B cell (primary cell): ENCODE results near the gene TRPM2. TPM values are rescaled to one million over a fixed set of nuclear protein-coding genes. Genes with fewer than 3 reads are reported as not detected.

ENCODE experiments used
- ATAC-seq: fragments of 200-7000 bp; cut with Tn5 transposase; one replicate; pipeline ENCODE4 v1.10.0; 2021; ENCODE audit warnings: low read depth, mild to moderate bottlenecking, moderate number of reproducible peaks, moderate library complexity
- CTCF ChIA-PET: fragments of 350-600 bp; sonication (Branson Sonifier 250); formaldehyde crosslinking; loops from one replicate; lab custom pipeline; 2021; ENCODE audit warnings: antibody characterized with exemption, inconsistent platforms; lab: Charles Lee
- POLR2A ChIA-PET: fragments of 350-600 bp; sonication (Branson Sonifier 250); formaldehyde crosslinking; loops from one replicate; lab custom pipeline; 2021; ENCODE audit warnings: antibody characterized with exemption; lab: Charles Lee
- DNase-seq: peaks from one replicate; pipeline ENCODE4 v3.0.0; 2013
- H2AFZ ChIP-seq: 2 replicates; pipeline ENCODE4 v1.6.1; 2012; ENCODE audit warnings: mild to moderate bottlenecking, low read depth, low read length; ENCODE audit not compliant: insufficient read depth, poor library complexity, severe bottlenecking
- H3K27ac ChIP-seq, 2 donors: 1 replicate in 1 of 2; 2 replicates in 1 of 2; pipeline ENCODE4 v1.5.1; 2012 to 2013; ENCODE audit warnings: low read length in 2 of 2, mild to moderate bottlenecking in 2 of 2, moderate library complexity in 1 of 2
- H3K27me3 ChIP-seq, 4 experiments: fragments of 200-600 bp in 1 of 4; sonication (generic) in 1 of 4; replicated peaks in 1 of 4; 1 replicate in 2 of 4; 2 replicates in 2 of 4; pipeline versions ENCODE4 v1.6.1 to v1.7.0; 2013 to 2016; ENCODE audit warnings: low read length in 3 of 4, mild to moderate bottlenecking in 2 of 4, mixed read lengths in 1 of 4, moderate library complexity in 1 of 4; ENCODE audit not compliant: insufficient read depth in 4 of 4, control insufficient read depth in 3 of 4; ENCODE audit errors: control extremely low read depth in 1 of 4
- H3K36me3 ChIP-seq, 2 experiments: replicated peaks in 1 of 2; 1 replicate in 1 of 2; 2 replicates in 1 of 2; pipeline versions ENCODE4 v1.6.1 to v1.7.1; 2013; ENCODE audit warnings: low read length in 1 of 2; ENCODE audit not compliant: insufficient read depth in 2 of 2, control insufficient read depth in 1 of 2; ENCODE audit errors: control extremely low read depth in 1 of 2, extremely low read depth in 1 of 2
- H3K4me1 ChIP-seq, 2 donors: fragments of 200-600 bp in 1 of 2; sonication (generic) in 1 of 2; 1 replicate in 1 of 2; 2 replicates in 1 of 2; pipeline versions ENCODE4 v1.5.1 to v1.6.1; 2013 to 2017; ENCODE audit warnings: low read length in 2 of 2; ENCODE audit not compliant: control insufficient read depth in 2 of 2, insufficient read depth in 2 of 2
- H3K4me2 ChIP-seq: replicated peaks from 2 replicates; pipeline ENCODE3; 2012; ENCODE audit warnings: mild to moderate bottlenecking, low read depth, low read length; ENCODE audit not compliant: poor library complexity, severe bottlenecking
- H3K4me3 ChIP-seq, 5 experiments: fragments of 200-600 bp in 1 of 5; sonication (generic) in 1 of 5; 1 replicate in 3 of 5; 2 replicates in 2 of 5; pipeline versions ENCODE4 v1.5.1 to v1.7.0; 2011 to 2016; ENCODE audit warnings: low read length in 4 of 5, mild to moderate bottlenecking in 4 of 5, low read depth in 2 of 5, control low read depth in 1 of 5, moderate library complexity in 1 of 5; ENCODE audit not compliant: insufficient read depth in 1 of 5; ENCODE audit errors: control extremely low read depth in 1 of 5, extremely low read depth in 1 of 5
- H3K79me2 ChIP-seq: fragments of 200-600 bp; sonication (generic); one replicate; pipeline ENCODE4 v1.6.0; 2016; ENCODE audit warnings: low read length; ENCODE audit not compliant: control insufficient read depth, insufficient read depth
- H3K9ac ChIP-seq: fragments of 200-600 bp; sonication (generic); 2 replicates; pipeline ENCODE4 v1.6.1; 2017; ENCODE audit warnings: mild to moderate bottlenecking, low read length, moderate library complexity
- H3K9me3 ChIP-seq, 3 donors: one replicate each; pipeline versions ENCODE4 v1.6.1 to v1.7.1; 2013; ENCODE audit warnings: low read length in 2 of 3; ENCODE audit not compliant: control insufficient read depth in 2 of 3, insufficient read depth in 1 of 3; ENCODE audit errors: control extremely low read depth in 1 of 3
- H4K20me1 ChIP-seq: 2 replicates; pipeline ENCODE4 v1.6.0; 2012; ENCODE audit warnings: mild to moderate bottlenecking, low read length; ENCODE audit not compliant: insufficient read depth, control insufficient read depth, poor library complexity, severe bottlenecking
- H3K27ac Mint-ChIP-seq: one replicate; pipeline ENCODE4 v1.8.0; 2021; ENCODE audit warnings: mixed read lengths
- H3K27me3 Mint-ChIP-seq: one replicate; pipeline ENCODE4 v1.8.0; 2021; ENCODE audit warnings: mixed read lengths
- H3K4me1 Mint-ChIP-seq: one replicate; pipeline ENCODE4 v1.8.0; 2021; ENCODE audit warnings: mixed read lengths
- H3K4me3 Mint-ChIP-seq: one replicate; pipeline ENCODE4 v1.8.0; 2021; ENCODE audit warnings: mixed read lengths
- H3K9me3 Mint-ChIP-seq: one replicate; pipeline ENCODE4 v1.8.0; 2022; ENCODE audit warnings: mixed read lengths; ENCODE audit not compliant: insufficient read depth
- EZH2 ChIP-seq: IDR thresholded peaks from 2 replicates; pipeline ENCODE4 v1.6.1; 2012; ENCODE audit warnings: borderline replicate concordance, low read depth, mild to moderate bottlenecking, moderate library complexity, low read length; ENCODE audit not compliant: insufficient read depth, poor library complexity, severe bottlenecking
- WGBS: methylation state at CpG from one replicate; pipeline ENCODE4 v1.1.5; 2013; ENCODE audit warnings: missing lambda C conversion rate; ENCODE audit not compliant: insufficient coverage; 5-methylcytosine and 5-hydroxymethylcytosine counted together
- intact Hi-C: fragments of 100-400 bp; cut with micrococcal nuclease; formaldehyde crosslinking; loops from one replicate; pipeline ENCODE4 v1.10.0; 2022
- polyA plus RNA-seq: library from polyadenylated mRNA; depleted of rRNA; stranded (reverse); fragments of >200 nt; gene quantifications from 2 replicates; pipeline ENCODE4 v1.2.3, GENCODE V29; 2012
- total RNA-seq, 2 donors: library from RNA; stranded (reverse); fragments of 120-200 nt in 1 of 2; gene quantifications; 1 replicate in 1 of 2; 2 replicates in 1 of 2; pipeline versions ENCODE4 v1.2.3 to v1.2.4, GENCODE V29; 2013 to 2022
- TF ChIP-seq, protein P1 (sequence below): fragments of 200-600 bp; IDR thresholded peaks from one replicate; pipeline ENCODE4 v1.8.0; 2022; ENCODE audit warnings: antibody characterized with exemption, mild to moderate bottlenecking

Gene TRPM2
- total and polyA plus RNA-seq, 2 donors (not counting 1 experiment from before 2014, with no cell fraction given): 1.6 to 8.4 TPM

DNA sequence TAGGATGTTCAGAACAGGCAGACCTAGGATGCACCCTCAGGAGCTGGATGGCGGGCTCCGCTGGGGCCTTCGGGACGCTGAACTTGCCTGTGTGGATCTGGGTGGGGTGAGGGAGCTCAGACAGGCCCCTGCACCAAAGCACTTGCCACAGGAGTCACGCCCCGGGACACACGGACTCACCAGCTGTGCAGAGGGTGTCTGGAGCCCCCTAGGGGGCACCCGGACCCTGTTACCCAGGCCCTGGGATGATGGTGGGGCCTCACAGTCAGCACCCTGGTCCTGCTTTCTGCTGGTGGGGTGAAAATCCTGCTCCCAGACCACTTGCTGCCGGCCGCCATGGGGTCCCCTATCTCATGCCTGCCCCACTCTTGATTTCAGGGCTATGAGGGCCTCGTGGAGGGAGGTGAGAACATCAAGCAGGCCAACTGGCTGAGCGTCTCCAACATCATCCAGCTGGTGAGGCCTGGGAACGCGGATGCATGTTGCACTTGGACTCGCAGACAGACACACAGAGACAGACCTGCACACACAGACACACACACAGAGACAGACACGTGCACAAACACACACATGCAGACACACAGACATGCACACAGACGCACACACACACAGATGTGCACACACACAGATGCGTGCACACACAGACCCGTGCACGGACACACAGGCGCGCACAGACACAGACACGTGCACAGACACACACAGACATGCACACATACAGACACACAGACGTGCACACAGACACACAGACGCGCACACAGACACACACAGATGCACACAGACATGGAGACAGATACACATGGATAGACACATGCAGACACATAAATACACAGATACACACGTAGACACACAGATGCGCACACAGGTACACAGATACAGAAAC lies 42.6 kb upstream of the TRPM2 start:
- H3K4me3 Mint-ChIP-seq: no peak overlapping the region
- DNase-seq (no peak), ATAC-seq (peak; percentile 39)
- intact Hi-C loops: no loop called here
- WGBS: 93% methylated on average over 27 of the region's 28 CpGs
- peaks cover 2% of the 10 kb centered on the region for H3K4me1 Mint-ChIP-seq
- H3K4me2 ChIP-seq: no peak overlapping the region
- CTCF ChIA-PET: no interaction called here
- H3K4me1 ChIP-seq: no peaks in the 10 kb centered on the region
- no peak overlapping the region for H3K27ac ChIP-seq
- H3K9me3 Mint-ChIP-seq: no peaks in the 10 kb centered on the region
- H3K27me3 ChIP-seq: no peaks in the 10 kb centered on the region
- no peak overlapping the region for H3K27ac Mint-ChIP-seq
- peaks cover 93% of the 10 kb centered on the region for H4K20me1 ChIP-seq
- H3K9ac ChIP-seq: no peak overlapping the region
- no peaks in the 10 kb centered on the region for H3K27me3 Mint-ChIP-seq
- H3K36me3 ChIP-seq: peaks cover 4 to 80% of the 10 kb centered on the region in 2 experiments
- H2AFZ ChIP-seq: no peak overlapping the region
- peaks cover 51% of the 10 kb centered on the region for H3K79me2 ChIP-seq
- TF ChIP-seq, protein P1, sequence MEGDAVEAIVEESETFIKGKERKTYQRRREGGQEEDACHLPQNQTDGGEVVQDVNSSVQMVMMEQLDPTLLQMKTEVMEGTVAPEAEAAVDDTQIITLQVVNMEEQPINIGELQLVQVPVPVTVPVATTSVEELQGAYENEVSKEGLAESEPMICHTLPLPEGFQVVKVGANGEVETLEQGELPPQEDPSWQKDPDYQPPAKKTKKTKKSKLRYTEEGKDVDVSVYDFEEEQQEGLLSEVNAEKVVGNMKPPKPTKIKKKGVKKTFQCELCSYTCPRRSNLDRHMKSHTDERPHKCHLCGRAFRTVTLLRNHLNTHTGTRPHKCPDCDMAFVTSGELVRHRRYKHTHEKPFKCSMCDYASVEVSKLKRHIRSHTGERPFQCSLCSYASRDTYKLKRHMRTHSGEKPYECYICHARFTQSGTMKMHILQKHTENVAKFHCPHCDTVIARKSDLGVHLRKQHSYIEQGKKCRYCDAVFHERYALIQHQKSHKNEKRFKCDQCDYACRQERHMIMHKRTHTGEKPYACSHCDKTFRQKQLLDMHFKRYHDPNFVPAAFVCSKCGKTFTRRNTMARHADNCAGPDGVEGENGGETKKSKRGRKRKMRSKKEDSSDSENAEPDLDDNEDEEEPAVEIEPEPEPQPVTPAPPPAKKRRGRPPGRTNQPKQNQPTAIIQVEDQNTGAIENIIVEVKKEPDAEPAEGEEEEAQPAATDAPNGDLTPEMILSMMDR: no peak
- no peak for TF ChIP-seq EZH2
- H3K9me3 ChIP-seq: no peaks in the 10 kb centered on the region
- H3K4me3 ChIP-seq: no peak overlapping the region
- POLR2A ChIA-PET: no interaction called here

- intact Hi-C loops: no loop called here
- Mint-ChIP-seq H3K9me3 (no peaks in the 10 kb centered on the region), H3K27ac (no peak overlapping the region), H3K27me3 (no peaks in the 10 kb centered on the region), H3K4me1 (peaks cover 2% of the 10 kb centered on the region), H3K4me3 (no peak overlapping the region)
- TF ChIP-seq, protein P1: no peak
- TF ChIP-seq EZH2: no peak
- H3K9me3 ChIP-seq: no peaks in the 10 kb centered on the region
- H3K27ac ChIP-seq: no peak overlapping the region
- CTCF ChIA-PET: no interaction called here
- POLR2A ChIA-PET: no interaction called here
- no peak overlapping the region for H2AFZ ChIP-seq
- H3K36me3 ChIP-seq: peaks cover 4 to 80% of the 10 kb centered on the region in 2 experiments
- H3K4me1 ChIP-seq: no peaks in the 10 kb centered on the region
- H3K4me3 ChIP-seq: no peak overlapping the region
- no peaks in the 10 kb centered on the region for H3K27me3 ChIP-seq
- H3K4me2 ChIP-seq: no peak overlapping the region
- H4K20me1 ChIP-seq: peaks cover 87% of the 10 kb centered on the region
- no peak overlapping the region for H3K9ac ChIP-seq
- H3K79me2 ChIP-seq: peaks cover 39% of the 10 kb centered on the region
- DNase-seq (no peak), ATAC-seq (no peak)
- WGBS: 97% methylated on average over 22 of the region's 22 CpGs
Observed at GRCh38 chr21:44312089-44312488, 41.3 kb upstream of the TRPM2 start.
